GM19372 (cell line): Measurements from ENCODE around the gene MYO7B.

Experiments
- ATAC-seq: cut with Tn5 transposase; IDR thresholded peaks from one replicate; pipeline ENCODE4 v1.9.1; 2021; ENCODE audit warnings: mild to moderate bottlenecking, low read depth, moderate library complexity; ENCODE audit not compliant: unreplicated experiment

MYO7B gene

DNA sequence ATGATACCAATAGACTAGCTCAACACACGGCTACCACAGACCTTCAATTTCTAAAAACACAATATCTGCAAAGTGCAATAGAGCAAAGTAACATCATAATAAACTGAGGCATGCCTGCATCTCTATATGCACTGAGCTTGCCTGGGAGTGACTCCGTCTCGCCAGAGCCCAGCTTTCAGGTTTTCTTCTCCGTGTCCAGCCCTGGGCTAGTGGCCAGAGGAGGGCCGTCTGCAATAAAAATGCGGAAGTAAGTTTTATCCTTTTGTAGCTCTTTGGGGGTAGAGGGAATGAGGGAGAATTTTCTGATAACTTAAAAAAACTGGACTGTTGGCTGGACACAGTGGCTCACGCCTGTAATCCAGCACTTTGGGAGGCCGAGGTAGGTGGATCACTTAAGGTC is 69.5 kb downstream of the MYO7B start:
- no peak for ATAC-seq

DNA sequence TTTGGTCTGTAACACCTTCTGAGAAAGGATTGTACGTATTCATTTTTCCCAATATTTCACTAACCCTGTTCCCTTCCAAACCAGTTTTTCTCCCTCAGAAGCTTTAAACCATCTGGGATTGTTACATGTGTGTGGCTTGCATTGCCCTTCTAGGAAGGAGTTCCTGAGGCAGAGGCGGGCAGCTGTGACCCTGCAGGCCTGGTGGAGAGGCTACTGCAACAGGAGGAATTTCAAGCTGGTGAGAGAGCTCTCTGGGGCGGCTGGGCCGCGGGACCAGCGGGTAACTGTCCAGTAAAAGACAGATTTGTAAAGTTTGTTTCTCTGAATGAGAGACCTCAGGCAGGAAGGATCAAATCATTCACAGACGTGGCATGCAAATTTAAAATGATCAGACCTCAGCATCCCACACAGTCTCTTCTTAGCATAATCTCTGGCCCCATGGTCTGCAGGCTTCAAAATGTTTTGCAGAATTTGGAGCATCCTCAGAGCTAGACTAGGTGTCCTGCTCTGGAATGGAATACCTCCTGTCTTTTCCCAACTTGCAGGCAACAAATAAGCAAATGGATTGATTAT is 70.3 kb downstream of the MYO7B start:
- no peak for ATAC-seq

DNA sequence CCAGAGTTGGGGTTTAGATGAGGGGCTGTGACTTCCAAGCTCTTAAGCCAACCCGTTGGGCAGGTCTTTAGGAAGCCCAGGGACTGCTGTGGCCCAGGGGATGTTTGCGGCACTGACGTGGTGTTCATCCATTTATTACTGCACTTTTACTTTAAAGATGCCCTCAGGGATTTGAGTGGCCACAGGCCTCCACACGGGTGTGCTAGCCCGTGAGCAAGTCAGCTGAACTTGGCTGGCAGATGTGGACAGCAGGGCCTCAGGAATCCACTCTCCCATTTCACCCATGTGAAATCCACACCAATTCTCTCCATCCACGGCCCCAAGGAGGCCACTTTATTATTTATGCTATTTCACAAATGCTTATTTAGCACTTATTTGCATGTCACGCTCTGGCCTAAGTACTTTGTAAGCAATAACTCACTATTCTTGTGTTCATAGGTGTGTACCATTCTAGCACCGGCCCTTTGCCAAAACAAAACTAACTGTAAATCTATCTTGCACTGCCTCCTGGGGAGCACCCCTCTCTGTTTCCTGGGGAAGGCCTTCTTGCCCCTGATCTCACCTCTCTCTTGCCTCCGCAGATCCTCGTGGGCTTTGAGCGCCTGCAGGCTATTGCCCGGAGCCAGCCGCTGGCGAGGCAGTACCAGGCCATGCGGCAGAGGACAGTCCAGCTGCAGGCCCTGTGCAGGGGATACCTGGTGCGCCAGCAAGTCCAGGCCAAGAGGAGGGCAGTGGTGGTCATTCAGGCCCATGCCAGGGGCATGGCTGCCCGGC is 71.3 kb downstream of the MYO7B start:
- ATAC-seq, result no peak

DNA sequence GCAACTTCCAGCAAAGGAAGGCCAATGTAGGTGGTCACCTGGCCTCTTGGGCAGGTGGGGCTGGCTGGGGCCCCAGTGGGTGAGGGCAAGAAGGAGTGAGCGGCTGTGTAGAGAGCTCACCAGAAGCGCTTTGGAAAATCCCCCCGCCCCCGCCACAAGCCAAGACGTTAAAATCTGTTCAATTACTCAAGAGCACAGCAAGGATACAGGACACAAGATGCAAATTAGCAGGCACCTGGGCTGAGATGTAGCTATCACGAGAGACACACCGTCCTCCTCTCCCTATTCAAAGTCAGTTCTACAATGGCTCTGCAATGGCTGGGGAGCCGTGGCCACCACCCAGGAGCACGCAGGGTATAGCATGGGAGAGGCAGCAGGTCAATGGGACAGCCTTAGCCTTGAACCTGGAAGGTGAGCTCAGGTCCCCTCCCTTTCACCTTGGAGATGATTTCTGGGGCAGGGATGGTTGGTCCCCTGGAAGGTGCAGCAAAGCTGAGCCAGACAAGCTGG is 72.0 kb downstream of the MYO7B start:
- ATAC-seq, result no peak

DNA sequence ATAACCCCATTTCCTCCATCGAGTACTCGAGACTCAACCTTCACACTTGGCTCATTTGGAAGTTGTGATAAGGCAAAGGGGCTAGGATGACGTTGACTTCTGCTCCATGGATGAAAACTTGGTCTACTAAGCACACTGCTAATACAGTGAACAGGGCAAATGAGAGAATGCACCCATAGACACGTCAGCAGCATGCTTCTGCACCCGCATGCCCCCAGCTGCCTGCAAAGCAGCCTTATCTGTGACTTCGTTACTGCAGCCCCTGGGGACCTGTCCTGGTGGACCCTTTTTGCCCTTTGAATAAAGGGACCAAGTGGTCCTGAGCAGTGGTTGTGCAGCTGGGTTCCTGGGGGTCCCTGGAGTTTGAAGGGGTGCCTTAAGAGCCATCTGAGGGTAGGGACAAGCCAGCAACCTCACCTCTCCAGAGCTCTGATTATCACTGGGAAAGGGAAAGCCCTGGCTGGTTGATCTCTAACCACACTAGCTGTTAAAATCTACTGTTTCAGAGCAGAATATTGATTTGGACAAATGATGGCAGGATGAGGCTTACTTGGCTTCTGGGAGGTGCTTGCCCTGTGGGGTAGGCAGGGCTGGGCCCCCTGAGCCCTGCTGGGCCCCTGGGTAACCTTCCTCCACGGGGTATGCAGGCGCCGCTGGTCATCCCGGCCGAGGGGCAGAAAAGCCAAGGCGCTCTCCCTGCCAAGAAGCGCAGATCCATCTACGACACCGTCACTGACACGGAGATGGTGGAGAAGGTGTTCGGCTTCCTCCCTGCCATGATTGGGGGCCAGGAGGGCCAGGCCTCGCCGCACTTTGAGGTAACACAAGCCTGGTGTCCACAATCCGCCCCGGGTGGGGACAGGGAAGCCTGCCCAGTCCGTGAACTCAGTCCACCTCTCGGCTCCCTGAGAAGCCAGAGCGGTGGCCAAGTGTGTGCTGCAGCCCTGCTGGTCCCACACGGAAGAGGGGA is 72.9 kb downstream of the MYO7B start:
- no peak for ATAC-seq

DNA sequence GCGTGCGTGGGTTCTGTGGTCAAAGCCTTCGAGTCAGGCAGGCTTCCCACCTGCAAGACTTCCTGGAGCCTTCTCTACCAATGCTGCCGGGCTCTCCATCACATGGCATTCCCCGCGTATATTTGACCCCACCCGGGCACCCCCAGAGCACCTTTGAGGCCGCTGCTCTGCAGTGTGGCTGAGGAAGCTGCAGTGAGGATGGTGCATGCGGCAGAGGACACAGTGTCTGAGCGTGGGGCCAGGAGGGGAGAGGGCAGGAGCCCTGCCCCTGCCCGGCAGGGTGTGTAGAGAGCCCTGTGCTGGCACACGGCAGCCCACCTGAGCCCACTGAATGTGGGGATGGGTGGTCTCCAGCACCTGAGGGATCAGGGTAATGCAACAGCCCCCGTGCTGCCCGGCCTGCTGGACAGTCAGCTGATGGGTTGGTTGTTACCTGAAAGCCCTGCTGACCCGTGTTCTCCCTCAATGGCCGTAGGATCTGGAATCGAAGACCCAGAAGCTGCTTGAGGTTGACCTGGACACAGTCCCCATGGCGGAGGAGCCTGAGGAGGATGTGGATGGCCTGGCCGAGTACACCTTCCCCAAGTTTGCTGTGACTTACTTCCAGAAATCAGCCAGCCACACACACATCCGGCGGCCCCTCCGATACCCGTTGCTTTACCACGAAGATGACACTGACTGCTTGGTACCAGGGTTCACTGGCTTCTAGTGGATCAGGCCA is 73.7 kb downstream of the MYO7B start:
- no peak for ATAC-seq

DNA sequence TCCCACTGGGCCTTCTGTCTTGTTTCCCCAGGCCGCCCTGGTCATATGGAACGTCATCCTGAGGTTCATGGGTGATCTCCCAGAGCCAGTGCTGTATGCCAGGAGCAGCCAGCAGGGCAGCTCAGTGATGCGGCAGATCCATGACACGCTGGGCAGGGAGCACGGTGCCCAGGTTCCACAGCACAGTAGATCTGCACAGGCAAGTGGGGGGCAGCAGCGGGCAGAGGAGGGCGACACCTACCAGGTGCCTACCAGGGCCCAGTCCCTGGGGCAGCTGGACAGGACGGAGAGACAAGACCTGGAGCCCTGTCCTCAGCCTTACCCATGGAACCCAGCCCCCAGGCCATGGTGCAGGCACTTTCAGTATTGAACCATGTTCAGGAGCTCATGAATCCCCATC is 74.3 kb downstream of the MYO7B start:
- ATAC-seq, result no peak

DNA sequence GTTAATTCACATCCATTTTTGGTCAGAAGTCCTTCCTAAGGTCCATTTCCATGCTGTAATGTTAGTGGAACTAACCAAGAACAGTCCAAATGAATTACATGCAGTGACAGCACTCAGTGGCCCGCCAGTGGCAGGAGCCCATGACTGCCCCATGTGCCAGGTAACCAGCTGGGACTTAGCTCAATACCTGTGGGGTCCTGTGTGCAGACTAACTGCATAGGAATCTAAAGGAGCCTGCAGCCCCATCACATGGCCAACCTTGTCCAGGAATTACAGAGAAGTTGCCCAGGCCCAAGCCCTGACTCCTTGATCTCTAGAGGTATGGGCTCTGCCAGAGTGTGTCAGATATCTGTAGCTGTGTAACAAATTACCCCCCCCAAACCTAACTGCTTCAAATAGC is 75.1 kb downstream of the MYO7B start:
- no peak for ATAC-seq

DNA sequence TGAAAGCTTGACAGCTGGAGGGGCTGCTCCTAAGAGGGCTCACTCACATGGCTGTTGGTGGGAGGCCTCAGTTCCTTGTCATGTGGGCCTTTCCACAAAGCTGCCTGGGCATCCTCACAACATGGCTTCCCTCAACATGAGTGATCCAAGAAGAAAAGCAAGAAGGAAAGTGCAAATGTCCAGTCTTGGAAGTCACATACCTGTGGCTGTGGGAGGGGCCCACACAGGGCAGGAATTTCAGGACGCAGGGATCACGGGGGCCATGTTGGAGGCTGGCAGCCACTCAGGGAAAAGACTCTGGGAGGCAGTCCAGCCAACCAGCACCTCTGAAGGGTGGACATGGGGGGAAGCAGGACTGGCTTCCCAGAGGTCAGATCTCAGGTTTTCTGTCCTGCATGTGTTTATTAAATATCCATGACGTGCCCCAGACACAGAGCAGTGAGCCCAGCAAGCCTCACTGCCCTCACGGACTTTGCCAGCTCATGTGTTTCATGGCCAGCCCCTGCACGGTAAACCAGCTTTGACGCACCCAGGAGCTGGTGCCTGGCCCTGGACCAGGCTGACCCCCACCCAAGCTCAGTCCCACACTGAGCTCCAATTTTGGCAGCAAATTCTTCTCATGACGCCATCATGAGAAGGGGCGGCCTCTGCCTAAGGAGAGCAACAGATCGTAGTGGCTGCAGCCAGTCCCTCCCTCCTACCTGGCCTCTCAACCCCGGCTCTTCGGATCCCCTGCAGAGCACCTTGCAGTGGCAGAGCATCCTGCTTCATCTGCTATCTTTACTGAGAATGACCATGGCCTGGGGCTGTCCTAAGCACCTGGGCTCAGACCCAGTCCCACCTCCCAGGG is 75.8 kb downstream of the MYO7B start:
- ATAC-seq, result no peak

DNA sequence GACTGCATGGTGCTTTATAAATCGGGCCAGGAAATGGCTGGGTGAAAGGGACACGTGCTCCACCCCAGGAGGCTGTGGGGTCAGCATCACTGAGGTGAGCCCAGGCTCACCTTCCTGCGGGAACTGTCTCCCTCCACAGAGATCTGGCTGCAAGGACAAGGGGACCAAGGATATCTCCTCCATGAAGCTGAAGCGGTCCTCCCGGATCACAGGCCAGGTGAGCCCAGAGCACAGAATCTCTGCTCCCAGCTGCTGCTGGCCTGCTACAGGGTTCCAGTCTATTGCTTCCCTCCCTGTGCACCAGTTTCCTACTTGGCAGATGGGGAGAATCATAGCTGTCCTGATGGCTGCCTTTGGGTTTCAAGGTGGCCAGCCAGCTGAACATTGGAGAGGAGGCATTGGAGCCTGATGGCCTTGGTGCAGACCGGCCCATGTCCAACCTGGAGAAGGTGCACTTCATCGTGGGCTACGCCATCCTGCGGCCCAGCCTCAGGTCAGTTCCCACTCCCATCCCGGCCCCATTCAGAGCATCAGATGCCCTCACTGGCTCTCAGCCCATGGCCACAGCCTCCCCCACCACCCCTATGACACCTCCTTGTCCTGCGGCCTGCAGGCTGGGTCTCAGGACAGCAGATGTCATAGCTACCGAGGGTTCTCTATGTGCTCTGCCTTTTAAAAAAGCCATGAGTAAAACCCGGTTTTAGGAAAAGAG is 76.8 kb downstream of the MYO7B start:
- ATAC-seq, result no peak

DNA sequence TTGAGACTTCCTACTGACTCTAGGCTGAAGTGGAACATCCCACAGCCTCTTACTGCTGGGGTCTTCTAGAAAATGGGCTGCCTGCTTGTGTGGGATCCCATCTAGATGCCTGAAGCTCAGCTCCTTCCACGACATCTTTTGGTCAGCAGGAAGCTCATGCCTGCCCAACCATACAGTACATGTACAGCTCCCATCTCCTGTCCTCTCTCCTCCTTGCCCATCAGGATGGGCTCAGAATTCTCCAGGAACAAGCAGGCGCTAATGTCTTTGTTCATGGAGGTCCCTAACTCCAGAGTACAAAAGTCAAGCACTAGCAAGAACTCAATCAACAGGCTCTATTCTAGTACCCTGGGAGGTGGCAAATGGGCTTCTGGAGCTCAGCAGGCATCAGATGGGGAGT is 78.8 kb downstream of the MYO7B start:
- no peak for ATAC-seq

DNA sequence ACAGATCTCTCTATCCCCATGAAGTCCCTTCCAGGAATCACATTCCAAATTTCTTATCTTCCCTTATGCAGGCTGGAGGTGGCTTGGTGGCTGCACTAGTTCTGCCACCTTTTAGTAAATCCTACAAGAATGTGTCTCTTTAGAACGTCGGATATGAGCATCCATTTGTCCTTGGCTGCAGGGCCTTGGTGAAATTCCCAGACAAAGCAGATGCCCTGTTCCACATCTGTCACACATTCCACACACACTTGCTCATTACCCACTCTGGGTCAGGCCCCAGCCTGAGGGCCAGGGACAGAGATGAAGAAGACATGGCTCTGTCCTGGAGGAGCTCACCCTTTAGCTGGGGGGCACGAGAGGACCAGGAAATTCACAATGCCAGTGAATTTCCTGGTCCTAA is 79.2 kb downstream of the MYO7B start:
- no peak for ATAC-seq

DNA sequence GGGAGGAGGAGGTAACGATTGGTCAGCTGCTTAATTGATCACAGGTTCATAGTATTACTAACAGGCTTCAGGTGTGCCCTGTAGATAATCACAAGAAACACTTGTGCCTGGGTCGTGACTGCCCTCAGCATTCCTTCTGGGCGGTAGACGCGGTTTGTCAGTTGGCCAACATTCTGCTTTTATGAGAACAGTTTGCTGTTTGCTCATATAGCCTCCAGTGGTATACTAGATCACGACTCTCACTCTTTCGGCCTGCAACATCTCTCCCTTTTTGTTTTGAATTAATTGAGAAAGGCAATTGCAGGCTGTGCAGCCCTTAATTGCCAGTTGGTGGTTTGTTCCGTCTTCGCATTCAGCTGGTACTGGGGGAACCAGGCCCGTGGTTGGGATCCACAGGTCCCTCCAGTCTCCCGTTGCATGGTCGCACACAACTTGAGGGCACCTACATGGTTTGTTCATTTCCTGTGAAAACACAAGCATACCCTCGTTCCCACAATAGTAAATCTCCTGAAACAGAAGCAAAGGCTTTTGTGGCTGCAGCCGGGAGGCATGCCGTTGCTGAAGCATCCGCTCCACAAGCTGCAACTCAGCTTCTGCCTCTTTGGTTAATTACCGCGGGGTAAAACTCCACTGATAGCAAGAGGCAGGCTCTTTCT is 80.2 kb downstream of the MYO7B start:
- ATAC-seq, result no peak

DNA sequence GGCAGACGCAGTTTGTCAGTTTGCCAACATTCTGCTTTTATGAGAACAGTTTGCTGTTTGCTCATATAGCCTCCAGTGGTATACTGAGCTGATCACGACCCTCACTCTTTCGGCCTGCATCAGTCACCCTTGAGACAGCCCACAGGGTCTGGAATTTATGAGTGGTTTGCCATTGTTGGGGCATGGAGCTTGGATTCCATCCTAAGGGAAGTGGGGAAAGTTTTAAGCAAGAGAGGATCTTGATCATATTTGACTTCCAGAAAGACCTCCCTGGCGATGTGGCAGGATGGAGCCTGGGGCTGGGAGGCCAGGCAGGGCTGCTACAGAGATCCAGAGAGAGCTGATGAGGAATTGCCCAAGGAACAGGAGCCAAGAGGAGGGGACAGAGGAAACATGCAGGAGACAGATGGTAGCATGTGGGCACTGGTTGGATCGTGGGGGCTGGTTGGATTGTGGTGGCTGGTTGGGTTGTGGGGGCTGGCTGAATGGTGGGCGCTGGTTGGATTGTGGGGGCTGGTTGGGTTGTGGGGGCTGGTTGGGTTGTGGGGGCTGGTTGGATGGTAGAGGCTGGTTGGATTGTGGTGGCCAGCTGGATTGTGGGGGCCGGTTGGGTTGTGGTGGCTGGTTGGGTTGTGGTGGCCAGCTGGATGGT is 83.2 kb downstream of the MYO7B start:
- no peak for ATAC-seq

DNA sequence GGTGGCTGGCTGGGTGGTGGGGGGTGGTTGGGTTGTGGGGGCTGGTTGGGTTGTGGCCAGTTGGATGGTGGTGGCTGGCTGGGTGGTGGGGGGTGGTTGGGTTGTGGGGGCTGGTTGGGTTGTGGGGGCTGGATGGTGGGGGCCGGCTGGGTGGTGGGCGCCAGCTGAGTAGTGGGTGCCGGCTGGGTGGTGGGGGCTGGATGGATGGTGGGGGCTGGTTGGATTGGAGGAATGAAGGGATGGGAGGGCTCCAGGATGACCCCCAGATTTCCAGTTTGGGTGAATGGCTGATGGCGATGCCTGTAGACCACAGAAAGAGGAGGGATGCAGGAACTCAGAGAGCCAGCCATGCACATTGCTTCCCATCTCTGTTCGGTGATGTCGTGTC is 83.7 kb downstream of the MYO7B start:
- no peak for ATAC-seq

DNA sequence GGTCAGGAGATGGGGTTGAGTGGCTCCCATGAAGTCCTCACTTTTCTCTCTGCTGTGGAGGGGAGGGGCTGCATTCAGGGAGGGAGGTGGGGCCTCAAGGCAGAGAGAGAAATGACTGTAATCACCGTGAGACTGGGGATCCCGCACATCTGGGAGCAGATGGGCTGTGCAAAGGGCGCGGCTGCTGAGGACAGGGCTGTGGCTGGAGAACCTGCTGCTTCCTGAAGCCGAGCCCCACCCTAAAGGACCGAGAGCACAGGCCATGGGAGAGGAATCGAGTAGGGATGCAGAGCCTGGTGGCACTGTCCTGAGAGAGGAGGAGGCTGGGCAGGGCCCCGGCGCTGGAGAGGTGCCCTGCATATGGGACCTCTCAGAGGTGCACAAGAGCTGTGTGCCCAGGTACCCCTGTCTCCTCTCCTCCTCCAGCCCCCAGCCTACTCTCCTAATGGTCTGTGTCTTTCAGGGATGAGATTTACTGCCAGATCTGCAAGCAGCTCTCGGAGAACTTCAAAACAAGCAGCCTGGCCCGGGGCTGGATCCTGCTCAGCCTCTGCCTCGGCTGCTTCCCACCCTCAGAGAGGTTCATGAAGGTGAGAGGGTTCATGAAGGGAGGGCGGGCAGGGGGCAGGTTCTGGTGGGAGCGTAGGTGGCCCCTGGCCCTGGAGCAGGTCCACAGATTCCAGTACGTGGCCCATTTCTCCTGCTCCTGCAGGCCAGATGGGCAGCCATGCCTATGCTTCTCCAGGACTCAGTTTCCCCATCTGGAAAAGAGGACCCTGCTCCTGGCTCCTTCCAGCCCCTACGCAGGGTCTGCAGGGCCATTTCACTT is 84.6 kb downstream of the MYO7B start:
- ATAC-seq, result no peak

DNA sequence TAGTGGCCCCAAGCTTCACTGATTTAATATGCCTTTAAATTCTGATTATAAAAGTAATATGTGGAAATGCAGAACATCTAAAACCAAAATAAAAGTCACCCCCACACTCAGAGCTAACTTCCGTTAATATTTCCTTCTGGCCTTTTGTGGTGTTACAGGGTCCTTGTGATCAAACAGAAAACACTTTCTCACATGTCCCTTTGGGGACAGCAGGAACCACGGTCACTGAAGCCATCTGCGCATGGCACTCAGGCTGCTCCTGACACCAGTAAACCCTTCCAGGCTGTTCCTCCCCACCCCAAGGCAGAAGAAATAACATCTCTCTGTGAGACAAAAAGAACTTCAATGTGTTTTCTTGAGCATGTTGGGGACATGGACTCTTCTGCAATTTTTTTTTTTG is 85.4 kb downstream of the MYO7B start:
- no peak for ATAC-seq
